Stimulated activated CD4-positive, alpha-beta T cell treated with anti-CD3 and anti-CD28 coated beads, Interleukin-12 subunit alpha, Interleukin-12 subunit beta, amount 100 ng/mL, for 24 hours (primary cell): Measurements from ENCODE around the gene GGA2.
"Not testable (repeated sequence)": the region's sequence is repeated elsewhere in the genome, so short reads cannot be mapped to it uniquely, and the experiment has no call there.

ENCODE experiments used
- DNase-seq, 2 experiments: peaks; one replicate each; pipeline ENCODE4 v3.0.0-alpha.2; 2020; ENCODE audit warnings: low read depth in 2 of 2

The GGA2 gene

DNA sequence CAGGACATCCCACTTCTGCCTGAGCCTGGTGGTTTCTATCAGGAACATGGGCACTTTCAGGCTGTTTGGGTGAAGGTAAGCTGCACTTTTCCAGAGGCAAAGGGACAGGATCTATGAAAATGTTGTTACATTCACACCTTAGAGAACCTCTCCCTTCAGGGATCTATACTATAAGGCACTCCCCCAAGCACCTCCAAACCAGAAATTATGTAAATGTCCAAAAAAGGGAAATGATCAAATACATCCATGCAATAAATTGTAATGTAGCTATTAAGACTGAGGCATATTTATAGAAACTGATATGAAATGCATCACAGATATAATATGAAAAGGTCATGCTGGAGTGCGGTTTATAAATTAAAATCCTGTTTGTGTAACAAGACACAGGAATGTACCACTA, 34.0 kb downstream of the GGA2 start:
- no peak for DNase-seq

GRCh38 chr16:23469814-23470213, 40.5 kb downstream of the GGA2 start:
- no peak for DNase-seq

GRCh38 chr16:23466162-23466885, 44.0 kb downstream of the GGA2 start:
- DNase-seq: no peak

DNA sequence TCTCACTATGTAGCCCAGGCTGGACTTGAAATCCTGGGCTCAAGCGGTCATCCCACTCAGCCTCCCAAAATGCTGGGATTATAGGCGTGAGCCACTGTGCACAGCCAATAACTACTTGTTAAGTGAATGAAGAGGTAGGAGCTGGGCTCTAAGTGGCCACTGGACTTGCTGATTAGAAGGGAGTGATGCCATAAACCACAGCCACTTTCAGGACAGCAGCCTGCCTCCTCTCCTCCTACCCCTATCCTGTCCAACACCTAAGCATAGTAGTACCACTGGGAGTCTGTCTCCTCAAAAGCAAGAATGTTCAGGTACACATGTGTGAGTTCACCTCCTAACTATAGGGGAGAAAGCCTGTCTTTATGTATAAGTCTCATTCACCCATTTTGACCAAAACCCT, 45.1 kb downstream of the GGA2 start:
- DNase-seq: no peak

DNA sequence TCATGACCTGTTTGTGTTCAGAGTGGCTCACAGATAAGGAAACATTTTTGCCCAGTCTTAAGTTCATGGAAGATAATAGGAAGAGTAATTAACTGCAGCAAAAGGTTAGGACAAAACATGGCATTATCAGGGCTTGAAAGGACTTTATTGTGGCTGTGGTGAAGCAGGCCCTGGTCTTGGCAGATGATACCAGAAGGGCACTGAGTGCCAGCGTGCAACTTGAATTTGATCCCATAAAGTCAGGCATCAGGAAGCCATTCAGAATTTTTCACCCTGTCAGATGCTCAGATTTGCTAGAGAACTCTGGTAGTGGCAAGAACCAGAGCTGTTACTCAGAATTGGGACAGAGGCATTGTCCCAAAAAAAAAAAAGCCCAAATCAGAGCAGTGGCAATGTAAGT, 46.1 kb downstream of the GGA2 start:
- DNase-seq: no peak

- DNase-seq: not testable (repeated sequence)
Observed at GRCh38 chr16:23462994-23463393, 47.3 kb downstream of the GGA2 start.

DNA sequence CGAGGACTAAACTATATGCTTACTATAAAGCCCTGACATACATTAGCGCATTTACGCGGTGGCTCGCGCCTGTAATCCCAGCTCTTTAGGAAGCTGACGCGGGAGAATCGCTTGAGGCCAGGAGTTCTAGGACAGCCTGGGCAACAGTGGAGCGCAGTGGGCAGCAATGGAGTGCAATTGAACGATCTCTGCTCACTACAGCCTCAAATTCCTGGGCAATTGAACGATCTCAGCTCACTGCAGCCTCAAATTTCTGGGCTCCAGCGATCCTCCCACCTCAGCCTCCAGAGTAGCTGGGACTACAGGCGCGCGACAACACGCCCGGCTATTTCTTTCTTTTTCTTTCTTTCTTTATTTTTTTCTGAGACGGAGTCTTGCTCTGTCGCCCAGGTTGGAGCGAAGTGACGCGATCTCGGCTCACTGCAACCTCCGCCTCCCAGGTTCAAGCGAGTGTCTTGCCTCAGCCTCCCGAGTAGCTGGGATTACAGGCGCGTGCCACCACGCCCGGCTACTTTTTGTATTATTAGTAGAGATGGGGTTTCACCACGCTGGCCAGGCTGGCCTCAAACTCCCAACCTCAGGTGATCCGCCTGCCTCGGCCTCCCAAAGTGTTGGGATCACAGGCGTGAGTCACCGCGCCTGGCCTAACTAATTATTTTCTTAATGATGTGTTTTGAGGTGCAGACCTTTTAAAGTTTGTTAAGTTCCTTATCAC, 56.8 kb downstream of the GGA2 start:
- DNase-seq: no peak

- peak; percentile 79 to 82 for DNase-seq
Observed at GRCh38 chr16:23452572-23453337, 57.5 kb downstream of the GGA2 start, which contains the start of gene COG7. TSS of gene COG7 (minus strand) at chr16:23453189. CDS start at chr16:23452994, 195 bp downstream.

- DNase-seq: no peak
Observed at GRCh38 chr16:23452221-23452571, 58.1 kb downstream of the GGA2 start.

DNA sequence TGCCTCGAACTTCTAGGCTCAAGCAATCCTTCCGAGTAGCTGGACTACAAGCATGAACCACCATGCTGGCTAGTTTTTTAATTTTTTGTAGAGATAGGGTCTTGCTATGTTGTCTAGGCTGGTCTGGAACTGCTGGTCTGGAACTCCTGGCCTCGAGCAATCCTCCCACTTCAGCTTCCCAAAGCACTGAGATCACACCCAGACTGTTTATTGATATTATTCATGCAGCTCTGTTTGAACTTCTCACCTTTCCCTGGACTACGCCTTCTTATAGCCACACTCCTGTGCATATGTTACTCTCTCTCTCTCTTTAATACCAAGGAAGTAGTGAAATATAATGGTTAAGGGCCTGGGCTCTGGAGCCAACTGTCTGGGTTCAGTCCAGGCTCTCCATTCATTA, 61.9 kb downstream of the GGA2 start:
- DNase-seq: no peak

DNA sequence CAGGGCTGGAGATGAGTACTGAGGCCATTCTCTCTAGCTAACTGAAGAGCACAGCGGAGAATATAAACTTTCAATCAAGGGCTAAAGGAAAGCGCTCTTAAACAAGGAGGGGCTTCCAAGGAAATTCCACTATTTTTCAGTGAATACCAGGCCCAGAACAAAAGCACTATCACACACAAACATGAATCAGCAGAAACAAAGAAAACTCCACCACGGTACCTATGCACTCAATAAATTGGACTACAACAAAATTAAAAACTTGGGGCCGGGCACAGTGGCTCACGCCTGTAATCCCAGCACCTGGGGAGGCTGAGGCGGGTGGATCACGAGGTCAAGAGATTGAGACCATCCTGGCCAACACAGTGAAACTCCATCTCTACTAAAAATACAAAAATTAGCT, 72.8 kb downstream of the GGA2 start:
- DNase-seq: not testable (repeated sequence)

DNA sequence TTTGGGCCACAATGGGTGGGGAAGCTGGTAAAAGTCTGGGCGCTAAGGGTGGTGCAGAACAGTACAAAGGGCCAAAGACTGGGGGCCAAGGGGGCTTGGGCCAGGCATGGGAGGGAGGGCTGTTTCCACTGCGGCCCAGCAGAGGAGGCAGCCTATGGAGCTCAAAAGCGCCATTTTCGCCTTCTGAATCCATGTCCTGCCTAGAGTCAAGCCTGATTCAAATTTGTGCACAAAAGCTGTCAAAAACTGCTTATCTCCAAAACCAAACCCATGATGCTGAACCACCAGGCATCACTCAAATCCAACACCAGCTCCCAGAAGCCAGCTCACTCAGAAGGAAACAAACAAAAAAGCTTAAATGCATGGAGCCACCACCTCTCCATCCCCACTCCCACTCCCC, 73.3 kb downstream of the GGA2 start:
- DNase-seq: no peak

GRCh38 chr16:23435500-23435899, 74.8 kb downstream of the GGA2 start:
- peak; percentile 28 to 56 for DNase-seq

DNA sequence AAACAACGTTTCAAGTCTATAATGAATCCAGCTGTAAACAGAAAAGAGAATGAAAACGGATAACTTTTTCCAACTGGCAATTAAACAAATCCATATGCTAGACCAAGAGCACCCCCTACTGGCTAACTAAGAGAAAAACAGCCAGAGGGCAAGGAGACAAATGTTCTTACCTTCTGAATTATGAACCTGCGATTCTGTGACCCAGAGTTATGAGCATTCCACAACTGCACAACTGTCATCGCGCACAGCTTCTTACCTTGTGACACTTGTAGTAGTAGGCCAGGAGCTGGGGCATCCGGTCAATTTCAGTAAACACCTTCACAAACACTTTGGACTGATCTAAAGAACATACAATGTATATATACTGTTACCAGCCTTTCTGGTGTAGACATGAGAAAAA, 75.9 kb downstream of the GGA2 start:
- DNase-seq: no peak

DNA sequence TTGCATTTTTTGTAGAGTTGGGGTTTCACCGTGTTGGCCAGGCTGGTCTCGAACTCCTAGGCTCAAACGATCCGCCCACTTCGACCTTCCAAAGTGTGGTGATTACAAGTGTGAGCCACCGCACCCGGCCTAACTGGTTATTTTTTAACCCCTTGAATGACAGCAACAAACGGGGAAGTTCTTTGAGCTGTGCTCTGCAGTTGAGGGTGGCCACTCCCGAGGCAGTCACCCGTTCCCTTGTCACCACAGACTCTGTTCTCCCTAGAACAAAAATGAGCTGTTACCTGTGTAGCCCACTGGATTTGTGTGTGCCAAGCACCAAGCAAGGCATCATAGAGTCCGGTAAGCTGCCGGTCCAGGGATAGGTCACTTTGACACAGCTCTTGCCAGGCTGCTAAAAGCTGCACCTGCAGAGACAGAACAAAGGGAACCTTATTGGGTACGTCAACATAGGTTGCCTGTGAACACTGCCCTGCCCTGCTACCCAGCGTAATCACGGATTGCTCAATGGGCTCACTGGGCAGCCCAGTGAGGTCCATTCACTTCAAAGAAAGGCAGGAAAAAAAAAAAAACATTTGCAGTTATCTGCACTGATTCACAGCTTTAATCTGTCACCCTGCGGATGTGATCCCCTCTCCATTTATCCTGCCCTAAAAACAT, 76.9 kb downstream of the GGA2 start:
- no peak for DNase-seq

GRCh38 chr16:23432176-23433128, 77.8 kb downstream of the GGA2 start:
- DNase-seq: no peak

DNA sequence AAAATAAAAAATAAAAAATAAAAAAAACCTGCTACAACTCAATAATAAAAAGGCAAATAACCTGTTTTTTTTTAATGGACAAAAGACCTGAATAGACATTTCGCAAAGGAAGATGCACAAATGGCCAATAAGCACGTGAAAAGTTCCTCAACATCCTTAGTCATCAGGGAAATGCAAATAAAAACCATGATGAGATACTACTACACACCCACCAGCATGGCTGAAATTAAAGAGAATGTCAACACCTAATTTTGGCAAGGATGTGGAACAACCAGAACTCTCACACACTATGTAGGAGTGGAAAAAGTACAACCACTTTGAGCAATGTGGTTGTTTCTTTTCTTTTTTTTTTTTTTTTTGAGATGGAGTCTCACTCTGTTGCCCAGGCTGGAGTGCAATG, 81.9 kb downstream of the GGA2 start:
- DNase-seq: no peak

DNA sequence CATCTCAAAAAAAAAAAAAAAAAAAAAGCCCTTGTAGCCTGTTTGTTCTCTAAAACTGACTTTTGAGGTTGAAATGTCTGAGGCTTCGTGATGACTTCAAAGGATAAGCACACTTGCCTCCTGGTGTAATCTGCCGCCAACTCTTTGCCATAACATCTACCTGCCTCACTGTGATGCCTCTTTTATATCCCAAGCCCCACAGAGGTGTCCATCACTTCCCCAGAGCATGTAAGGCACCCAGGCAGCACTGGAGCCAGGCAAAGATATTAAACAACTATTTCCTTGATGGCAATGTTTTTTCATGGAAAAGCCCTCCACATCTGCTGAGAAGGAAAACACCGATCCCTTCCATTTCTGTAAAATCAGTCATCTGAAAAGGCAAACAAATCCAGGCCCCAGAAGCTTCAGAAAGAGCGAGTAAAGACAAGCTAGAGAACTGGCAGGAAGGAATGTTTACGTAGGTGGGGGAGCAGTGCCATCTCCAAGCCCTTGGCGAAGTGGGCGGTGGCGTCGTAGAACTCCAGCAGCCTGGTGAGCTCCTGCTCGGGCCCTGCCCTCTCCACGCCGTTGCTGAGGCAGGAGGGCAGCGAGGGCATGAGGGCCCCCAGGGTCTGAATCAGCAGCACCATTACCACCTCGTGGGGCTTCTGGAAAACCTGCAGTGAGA, 85.9 kb downstream of the GGA2 start:
- no peak for DNase-seq

DNA sequence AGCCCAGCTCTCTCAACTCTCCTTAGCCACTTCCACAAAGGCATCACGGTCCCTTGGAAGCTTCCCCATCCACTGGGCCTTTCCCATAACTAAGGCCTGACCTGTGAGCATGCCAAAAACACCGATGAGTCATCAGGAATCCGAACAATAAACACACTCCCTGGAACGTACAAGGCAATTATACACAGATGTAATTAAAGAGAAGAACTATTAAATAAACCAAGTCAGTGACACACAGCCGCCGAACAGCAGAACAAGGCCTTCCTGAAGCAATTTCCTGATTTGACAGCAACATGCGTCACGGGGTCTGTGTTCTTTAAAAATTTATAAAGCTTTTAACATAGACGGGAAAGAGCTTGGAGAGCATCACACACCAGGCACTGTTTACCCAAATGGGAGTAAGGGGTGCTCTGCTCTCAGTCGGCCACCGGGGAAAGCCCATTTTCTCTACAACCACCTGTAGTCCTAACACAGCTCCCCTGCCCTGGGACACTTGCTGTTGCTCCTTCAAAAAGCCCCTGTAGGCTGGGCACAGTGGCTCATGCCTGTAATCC, 86.7 kb downstream of the GGA2 start:
- no peak for DNase-seq

DNA sequence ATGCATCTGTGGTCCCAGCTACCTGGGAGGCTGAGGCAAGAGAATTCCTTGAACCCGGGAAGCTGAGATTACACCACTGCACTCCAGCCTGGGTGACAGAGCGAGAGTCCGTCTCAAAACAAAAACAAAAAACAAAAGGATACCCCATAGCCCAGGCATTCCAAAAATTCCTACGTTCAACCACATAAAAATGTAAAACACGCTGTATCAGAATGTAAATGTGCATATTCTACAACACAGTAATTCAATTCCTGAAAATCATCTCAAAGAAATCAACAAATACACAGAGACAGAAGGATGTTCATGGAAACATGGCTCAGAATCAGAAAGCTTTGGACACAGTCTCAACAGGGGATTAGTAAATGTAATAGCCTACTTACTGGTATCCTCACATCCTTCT, 90.3 kb downstream of the GGA2 start:
- no peak for DNase-seq
